Activated T-cell treated with anti-CD3 and anti-CD28 coated beads, Interleukin-2, amount 50 U/mL, for 72 hours (primary cell): ENCODE results near the gene PTPN6. TPM values are rescaled to one million over a fixed set of nuclear protein-coding genes. Genes with fewer than 3 reads are reported as not detected.

Experiments
- ATAC-seq, 2 donors: fragments of 150-1000 bp; cut with Tn5 transposase; replicated peaks in 1 of 2; 2 replicates each; pipeline ENCODE4 v1.10.0; 2021; ENCODE audit warnings: moderate library complexity in 2 of 2, mild to moderate bottlenecking in 1 of 2
- DNase-seq, 2 donors: peaks; one replicate each; pipeline ENCODE4 v3.0.0; 2021 to 2022; ENCODE audit warnings: mixed read lengths in 1 of 2
- H3K27ac Mint-ChIP-seq: one replicate; pipeline ENCODE4 v1.8.0; 2022; ENCODE audit warnings: mild to moderate bottlenecking, moderate library complexity, mixed read lengths
- H3K27me3 Mint-ChIP-seq: one replicate; pipeline ENCODE4 v1.8.0; 2022; ENCODE audit warnings: low read depth, mixed read lengths
- H3K36me3 Mint-ChIP-seq, 2 donors: one replicate each; pipeline ENCODE4 v1.8.0; 2022; ENCODE audit warnings: mixed read lengths in 2 of 2, mild to moderate bottlenecking in 1 of 2; ENCODE audit not compliant: insufficient read depth in 2 of 2
- H3K4me1 Mint-ChIP-seq: one replicate; pipeline ENCODE4 v1.8.0; 2022; ENCODE audit warnings: low read depth, mixed read lengths
- H3K4me3 Mint-ChIP-seq, 2 donors: one replicate each; pipeline ENCODE4 v1.8.0; 2022; ENCODE audit warnings: mild to moderate bottlenecking in 2 of 2, mixed read lengths in 2 of 2, moderate library complexity in 2 of 2
- H3K9me3 Mint-ChIP-seq, 2 donors: one replicate each; pipeline ENCODE4 v1.8.0; 2022; ENCODE audit warnings: mixed read lengths in 2 of 2
- total RNA-seq, 2 donors: library from RNA; stranded (reverse); gene quantifications; one replicate each; pipeline ENCODE4 v1.2.3, GENCODE V29; 2022

Gene PTPN6
- total RNA-seq, 2 donors from 2014 or later, result 238 to 313 TPM

DNA sequence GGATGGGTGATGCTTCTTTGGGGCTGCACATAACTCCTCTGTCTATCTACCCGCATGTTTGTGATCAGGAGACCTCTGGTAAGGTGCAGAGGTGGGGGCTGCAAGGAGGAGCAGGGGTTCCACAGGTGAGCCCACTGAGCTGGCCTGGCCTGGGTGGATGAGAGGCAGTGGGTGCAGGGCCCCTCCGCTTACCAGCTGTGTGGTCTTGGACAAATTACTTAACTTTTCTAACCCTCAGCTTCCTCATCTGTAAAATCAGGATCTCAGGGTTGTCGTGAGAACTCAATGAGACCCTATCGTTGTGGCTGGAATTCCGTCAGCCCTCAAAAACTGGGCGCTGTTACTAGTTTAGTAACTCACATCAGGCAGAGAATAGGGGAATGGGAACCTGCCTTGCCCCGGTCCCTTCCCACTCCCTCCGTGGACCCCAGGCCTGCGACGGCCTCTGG lies 7.5 kb downstream of the PTPN6 start:
- H3K4me3 Mint-ChIP-seq, result peak overlapping the region; percentile 93
- no peak for DNase-seq
- no peaks in the 10 kb centered on the region for H3K27me3 Mint-ChIP-seq
- peak overlapping the region; percentile 88 for H3K27ac Mint-ChIP-seq
- peaks cover 2 to 13% of the 10 kb centered on the region in 2 donors for H3K36me3 Mint-ChIP-seq
- no peaks in the 10 kb centered on the region for H3K9me3 Mint-ChIP-seq
- H3K4me1 Mint-ChIP-seq, result peaks cover 93% of the 10 kb centered on the region
- ATAC-seq, result no peak

- Mint-ChIP-seq H3K9me3 (no peaks in the 10 kb centered on the region), H3K36me3 (peaks cover 2 to 13% of the 10 kb centered on the region in 2 donors), H3K27ac (peak overlapping the region; percentile 88), H3K4me1 (peaks cover 92% of the 10 kb centered on the region), H3K27me3 (no peaks in the 10 kb centered on the region), H3K4me3 (peak overlapping the region; percentile 93)
- DNase-seq, result peak; percentile 78
- peak; percentile 52 to 54 for ATAC-seq
Measured at GRCh38 chr12:6959058-6959804, 8.1 kb downstream of the PTPN6 start.

DNA sequence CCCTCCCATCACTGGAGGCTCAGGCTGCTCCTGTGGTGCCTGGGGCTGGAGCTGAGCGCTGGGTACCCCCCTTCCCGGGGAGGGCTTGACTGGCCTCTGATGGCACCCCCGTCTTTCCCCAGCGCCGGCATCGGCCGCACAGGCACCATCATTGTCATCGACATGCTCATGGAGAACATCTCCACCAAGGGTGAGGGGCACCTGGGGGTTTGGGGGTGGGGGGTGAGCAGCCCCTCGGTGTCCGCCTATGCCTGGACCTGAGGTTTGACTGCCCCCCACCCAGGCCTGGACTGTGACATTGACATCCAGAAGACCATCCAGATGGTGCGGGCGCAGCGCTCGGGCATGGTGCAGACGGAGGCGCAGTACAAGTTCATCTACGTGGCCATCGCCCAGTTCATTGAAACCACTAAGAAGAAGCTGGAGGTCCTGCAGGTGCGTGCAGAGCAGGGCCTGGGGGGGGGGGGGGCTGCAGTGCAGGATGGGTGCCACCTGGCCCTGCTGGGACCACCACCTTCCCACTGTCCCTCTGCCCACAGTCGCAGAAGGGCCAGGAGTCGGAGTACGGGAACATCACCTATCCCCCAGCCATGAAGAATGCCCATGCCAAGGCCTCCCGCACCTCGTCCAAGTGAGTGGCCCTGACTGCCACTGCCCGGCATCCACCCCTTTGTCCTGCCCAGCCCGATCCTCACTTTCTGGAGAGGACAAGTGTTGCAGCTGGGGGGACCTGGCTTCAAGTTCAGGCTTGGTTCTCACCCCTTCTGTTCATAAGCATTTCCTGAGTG lies 8.8 kb downstream of the PTPN6 start:
- Mint-ChIP-seq H3K4me1 (peaks cover 92% of the 10 kb centered on the region), H3K36me3 (peaks cover 0 to 11% of the 10 kb centered on the region in 2 donors), H3K9me3 (no peaks in the 10 kb centered on the region), H3K27ac (peak overlapping the region; percentile 2), H3K27me3 (no peaks in the 10 kb centered on the region), H3K4me3 (peak overlapping the region; percentile 93)
- ATAC-seq (no peak), DNase-seq (no peak)

DNA sequence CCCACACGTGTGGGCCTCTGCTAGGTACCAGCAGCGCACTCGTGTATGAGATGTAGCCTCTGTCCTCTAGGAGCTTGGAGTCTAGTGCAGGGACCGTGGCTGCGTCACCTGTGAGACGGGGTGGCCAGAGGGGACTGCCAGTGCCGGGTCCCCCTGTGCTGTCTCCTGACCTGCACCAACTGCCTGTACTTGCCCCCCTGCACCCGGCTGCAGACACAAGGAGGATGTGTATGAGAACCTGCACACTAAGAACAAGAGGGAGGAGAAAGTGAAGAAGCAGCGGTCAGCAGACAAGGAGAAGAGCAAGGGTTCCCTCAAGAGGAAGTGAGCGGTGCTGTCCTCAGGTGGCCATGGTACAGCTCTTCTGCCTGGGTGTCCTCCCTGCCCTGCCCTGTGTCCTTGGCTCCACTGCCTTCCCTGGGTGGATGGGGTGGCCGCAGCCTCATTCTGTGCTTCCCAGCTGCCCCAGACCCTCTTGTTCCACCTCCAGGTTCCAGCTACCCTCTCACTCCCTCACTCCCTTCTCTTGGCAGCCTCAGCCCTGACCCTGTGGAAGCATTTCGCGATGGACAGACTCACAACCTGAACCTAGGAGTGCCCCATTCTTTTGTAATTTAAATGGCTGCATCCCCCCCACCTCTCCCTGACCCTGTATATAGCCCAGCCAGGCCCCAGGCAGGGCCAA lies 9.6 kb downstream of the PTPN6 start:
- Mint-ChIP-seq H3K9me3 (no peaks in the 10 kb centered on the region), H3K27me3 (no peaks in the 10 kb centered on the region), H3K4me3 (peak overlapping the region; percentile 87 to 93), H3K36me3 (peaks cover 0 to 15% of the 10 kb centered on the region in 2 donors), H3K4me1 (peaks cover 92% of the 10 kb centered on the region), H3K27ac (peak overlapping the region; percentile 98)
- DNase-seq, result peak; percentile 61 to 67
- ATAC-seq, result peak; percentile 25 to 50

DNA sequence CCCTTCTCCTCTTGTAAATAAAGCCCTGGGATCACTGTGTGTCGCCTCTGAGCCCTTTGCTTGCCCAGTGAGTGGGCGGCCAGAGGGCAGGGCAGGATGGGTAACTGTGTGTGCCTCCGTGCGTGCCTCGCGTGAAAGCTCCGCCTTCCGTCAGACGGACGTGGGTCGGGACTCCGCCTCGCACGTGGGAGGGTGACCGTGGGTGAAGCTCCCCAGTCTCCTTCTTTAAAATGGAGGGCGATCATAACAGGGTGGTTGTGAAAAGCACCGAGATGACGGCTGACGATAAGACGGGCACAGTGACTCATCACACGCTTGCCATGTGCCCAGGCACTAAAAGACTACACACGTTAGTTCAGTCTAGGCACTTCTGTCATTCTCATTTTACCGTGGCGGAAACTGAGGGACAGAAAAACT lies 10.1 kb downstream of the PTPN6 start:
- peak overlapping the region; percentile 98 for H3K27ac Mint-ChIP-seq
- H3K27me3 Mint-ChIP-seq, result no peaks in the 10 kb centered on the region
- H3K4me3 Mint-ChIP-seq, result peak overlapping the region; percentile 87 to 93
- peak; percentile 90 to 95 for DNase-seq
- H3K9me3 Mint-ChIP-seq, result no peaks in the 10 kb centered on the region
- H3K36me3 Mint-ChIP-seq, result peaks cover 1 to 15% of the 10 kb centered on the region in 2 donors
- peak; percentile 78 to 84 for ATAC-seq
- peaks cover 92% of the 10 kb centered on the region for H3K4me1 Mint-ChIP-seq

DNA sequence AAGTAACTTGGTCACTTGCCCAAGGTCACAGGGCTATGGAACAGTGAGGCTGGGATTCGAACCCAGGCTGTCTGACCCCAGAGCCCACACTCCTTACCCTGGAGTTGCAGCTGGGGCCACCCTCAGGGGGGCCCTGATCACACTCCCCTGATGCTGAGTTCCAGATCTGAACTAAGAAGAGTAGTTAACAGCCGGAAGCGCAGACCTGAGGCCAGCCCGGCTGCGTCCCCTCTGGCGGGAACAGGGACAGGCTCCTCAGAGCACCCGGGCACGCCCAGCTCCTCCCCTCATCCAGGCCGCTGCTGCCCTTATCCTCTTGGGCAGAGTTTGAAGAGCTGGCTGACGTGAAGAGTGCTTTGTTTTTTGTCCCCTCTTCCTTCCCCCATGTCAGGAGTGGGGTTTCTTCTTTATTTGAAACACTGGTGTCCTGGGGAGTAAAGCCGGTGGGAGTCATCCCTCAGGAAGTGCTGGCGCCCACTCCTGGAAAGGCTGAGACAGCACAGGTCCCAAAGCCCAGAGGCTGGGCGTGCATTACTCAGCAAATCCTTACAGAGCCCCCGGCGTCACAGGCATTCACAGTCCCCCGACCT lies 10.6 kb downstream of the PTPN6 start:
- ATAC-seq (peak; percentile 26 to 30), DNase-seq (peak; percentile 58 to 69)
- H3K9me3 Mint-ChIP-seq, result no peaks in the 10 kb centered on the region
- peak overlapping the region; percentile 98 for H3K27ac Mint-ChIP-seq
- peaks cover 92% of the 10 kb centered on the region for H3K4me1 Mint-ChIP-seq
- H3K4me3 Mint-ChIP-seq, result peak overlapping the region; percentile 87 to 93
- H3K27me3 Mint-ChIP-seq, result no peaks in the 10 kb centered on the region
- H3K36me3 Mint-ChIP-seq, result peaks cover 4 to 17% of the 10 kb centered on the region in 2 donors

- Mint-ChIP-seq H3K27me3 (no peaks in the 10 kb centered on the region), H3K27ac (peak overlapping the region; percentile 98), H3K4me3 (peak overlapping the region; percentile 87 to 93), H3K9me3 (no peaks in the 10 kb centered on the region), H3K36me3 (peaks cover 4 to 21% of the 10 kb centered on the region in 2 donors), H3K4me1 (peaks cover 89% of the 10 kb centered on the region)
- DNase-seq, result no peak
- ATAC-seq, result no peak
Measured at GRCh38 chr12:6962285-6963015, 11.3 kb downstream of the PTPN6 start.

DNA sequence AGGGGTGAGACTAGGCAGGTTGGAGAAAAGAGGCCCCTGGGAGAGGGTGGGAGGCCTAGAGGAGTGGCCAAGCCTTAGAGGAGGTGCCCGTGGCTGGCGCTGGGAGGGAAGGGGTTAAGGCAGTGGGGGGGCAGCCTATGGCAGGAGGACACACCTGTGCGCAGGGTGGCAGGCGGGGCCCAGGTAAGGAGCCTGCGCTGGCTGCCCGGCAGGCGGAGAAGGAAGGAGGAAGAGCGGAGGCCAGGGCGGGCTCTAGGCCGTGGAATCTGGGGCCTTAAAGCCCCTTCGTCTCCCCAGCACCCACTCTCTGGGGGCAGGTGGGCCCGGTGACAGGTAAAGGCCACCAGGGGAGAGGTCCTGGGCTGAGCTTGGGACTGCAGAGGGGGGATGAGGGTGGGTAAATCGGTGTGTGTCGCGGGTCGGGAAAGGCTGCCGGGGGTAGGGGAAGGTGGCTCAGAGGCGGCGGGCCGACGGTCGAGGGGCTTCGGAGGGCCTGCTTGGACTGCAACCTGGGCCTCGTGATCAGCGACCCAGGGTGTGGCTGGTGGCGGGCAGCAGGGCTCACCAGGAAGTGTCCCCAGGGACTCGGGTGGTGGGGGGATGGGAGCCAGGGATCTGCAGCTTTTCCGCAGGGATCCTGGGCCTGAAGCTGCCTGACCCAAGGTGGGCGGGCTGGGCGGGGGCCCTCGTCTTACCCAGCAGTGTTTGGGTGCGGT lies 12.0 kb downstream of the PTPN6 start:
- peaks cover 89% of the 10 kb centered on the region for H3K4me1 Mint-ChIP-seq
- DNase-seq, result no peak

DNA sequence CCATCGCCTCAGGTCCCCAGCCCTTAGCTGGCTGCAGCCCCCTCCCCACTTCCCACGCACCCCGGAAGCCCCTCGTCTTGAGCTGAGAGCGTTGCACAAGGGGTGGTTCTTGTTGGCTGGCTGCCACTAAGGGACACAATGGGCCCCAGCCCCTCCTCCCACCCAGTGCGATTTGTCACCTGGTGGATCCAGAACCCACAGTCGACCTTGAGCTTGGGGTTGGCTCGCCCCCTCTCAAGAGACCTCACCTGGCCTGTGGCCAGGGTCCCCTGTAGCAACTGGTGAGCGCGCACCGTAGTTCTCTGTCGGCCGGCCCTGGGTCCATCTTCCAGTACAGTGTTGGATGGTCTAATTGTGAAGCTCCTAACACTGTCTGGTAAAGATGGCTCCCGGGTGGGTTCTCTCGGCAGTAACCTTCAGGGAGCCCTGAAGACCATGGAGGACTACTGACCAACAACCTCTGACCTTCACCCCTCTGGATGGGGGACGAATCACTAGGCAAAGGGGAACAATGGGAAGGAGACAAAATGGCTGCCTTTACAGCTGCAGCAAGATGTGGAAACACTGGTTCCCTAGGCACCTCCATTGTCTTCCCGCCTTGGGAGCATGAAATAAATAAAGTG lies 12.7 kb downstream of the PTPN6 start:
- peak overlapping the region; percentile 85 for H3K27ac Mint-ChIP-seq

More for the DNA sequence above, 12.0 kb downstream of the PTPN6 start:
- H3K9me3 Mint-ChIP-seq, result no peaks in the 10 kb centered on the region
- no peak for ATAC-seq
- no peaks in the 10 kb centered on the region for H3K27me3 Mint-ChIP-seq
- peaks cover 4 to 20% of the 10 kb centered on the region in 2 donors for H3K36me3 Mint-ChIP-seq
- H3K4me3 Mint-ChIP-seq, result peak overlapping the region in 1 of 2 donors; percentile 13
- peak overlapping the region; percentile 86 for H3K27ac Mint-ChIP-seq

GRCh38 chr12:6964605-6965025 lies 13.5 kb downstream of the PTPN6 start:
- Mint-ChIP-seq H3K27ac (peak overlapping the region; percentile 85), H3K4me1 (peaks cover 88% of the 10 kb centered on the region), H3K36me3 (peaks cover 14 to 21% of the 10 kb centered on the region in 2 donors), H3K9me3 (no peaks in the 10 kb centered on the region), H3K4me3 (no peak overlapping the region), H3K27me3 (no peaks in the 10 kb centered on the region)
- no peak for ATAC-seq
- DNase-seq, result no peak

More for the DNA sequence above, 12.7 kb downstream of the PTPN6 start:
- ATAC-seq (no peak), DNase-seq (no peak)
- H3K4me1 Mint-ChIP-seq, result peaks cover 89% of the 10 kb centered on the region
- H3K27me3 Mint-ChIP-seq, result no peaks in the 10 kb centered on the region
- no peaks in the 10 kb centered on the region for H3K9me3 Mint-ChIP-seq
- H3K36me3 Mint-ChIP-seq, result peaks cover 10 to 19% of the 10 kb centered on the region in 2 donors
- H3K4me3 Mint-ChIP-seq, result no peak overlapping the region

DNA sequence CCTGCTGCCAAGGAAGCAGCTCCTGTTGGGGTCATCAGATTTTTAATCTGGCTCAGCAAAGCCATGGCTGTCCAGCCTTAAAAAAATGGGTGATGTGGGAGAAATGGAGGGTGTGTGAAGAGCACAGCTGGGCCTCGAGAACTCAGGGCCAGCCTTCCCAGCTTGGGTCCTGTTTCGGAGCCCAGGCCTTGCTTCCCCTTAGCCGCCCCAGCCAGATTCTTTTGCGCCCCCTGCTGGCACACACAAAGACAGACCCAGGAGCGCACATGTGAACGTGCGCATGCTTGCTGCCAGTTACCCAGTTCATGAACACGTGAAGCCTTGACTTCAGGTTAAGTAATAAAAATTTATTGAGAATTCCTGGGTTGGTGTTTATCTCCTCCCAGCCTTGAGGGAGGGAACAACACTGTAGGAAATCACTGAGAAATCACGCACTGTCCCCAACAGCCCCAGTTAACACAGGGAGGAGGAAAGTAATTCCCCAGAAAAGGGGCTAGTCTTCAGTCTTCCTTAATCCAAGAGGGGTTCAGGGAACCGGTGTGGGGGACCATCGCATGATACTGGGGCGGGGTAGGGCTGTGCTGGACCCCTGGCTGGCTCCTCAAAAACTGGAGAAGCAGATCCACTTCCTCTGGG lies 14.0 kb downstream of the PTPN6 start:
- H3K4me3 Mint-ChIP-seq, result peak overlapping the region in 1 of 2 donors; percentile 29
- H3K27ac Mint-ChIP-seq, result peak overlapping the region; percentile 85
- no peaks in the 10 kb centered on the region for H3K9me3 Mint-ChIP-seq
- peaks cover 83% of the 10 kb centered on the region for H3K4me1 Mint-ChIP-seq
- ATAC-seq (peak; percentile 33 to 37), DNase-seq (peak; percentile 87 to 89)
- H3K27me3 Mint-ChIP-seq, result no peaks in the 10 kb centered on the region
- H3K36me3 Mint-ChIP-seq, result peaks cover 14 to 21% of the 10 kb centered on the region in 2 donors
